Measurements from ENCODE around the gene FABP7.
A peak's percentile ranks its signal among the peaks of the same experiment; 100 is the strongest.

Gene FABP7

GRCh38 chr6:122760330-122760729, 19.2 kb upstream of the FABP7 start:
- DNase-seq, result no peak

- no peak for DNase-seq
These were observed 13.3 kb upstream of the FABP7 start for GRCh38 chr6:122766256-122766655.

- no peak for DNase-seq
These were observed 8.5 kb upstream of the FABP7 start for GRCh38 chr6:122770835-122771601.

GRCh38 chr6:122772724-122773415, 6.6 kb upstream of the FABP7 start:
- no peak for DNase-seq

- DNase-seq, result no peak
These were observed 3.5 kb upstream of the FABP7 start for GRCh38 chr6:122775975-122776374.

- no peak for DNase-seq
These were observed 1.2 kb upstream of the FABP7 start for GRCh38 chr6:122778302-122778701.

GRCh38 chr6:122778985-122779661, 393 bp upstream of the FABP7 start:
- DNase-seq, result peak; percentile 23 to 60

GRCh38 chr6:122780114-122780513, 598 bp downstream of the FABP7 start:
- DNase-seq, result no peak

GRCh38 chr6:122781716-122782115, 2.2 kb downstream of the FABP7 start:
- DNase-seq, result no peak

- DNase-seq, result no peak
These were observed 3.9 kb downstream of the FABP7 start for GRCh38 chr6:122783401-122783800.

- no peak for DNase-seq
These were observed 6.4 kb downstream of the FABP7 start for GRCh38 chr6:122785891-122786290.

- DNase-seq, result no peak
These were observed 8.2 kb downstream of the FABP7 start for GRCh38 chr6:122787721-122788120.

- no peak for DNase-seq
These were observed 8.7 kb downstream of the FABP7 start for GRCh38 chr6:122788208-122788607.

GRCh38 chr6:122788663-122789181, 9.2 kb downstream of the FABP7 start:
- peak in 1 of 2 experiments; percentile 51 for DNase-seq

GRCh38 chr6:122789182-122790027, 9.9 kb downstream of the FABP7 start, which contains the start of gene SMPDL3A:
Gene SMPDL3A (plus strand): TSS chr6:122789258. CDS start chr6:122789347, 89 bp downstream.
- peak in 1 of 2 experiments; percentile 57 for DNase-seq

- no peak for DNase-seq
These were observed 10.5 kb downstream of the FABP7 start for GRCh38 chr6:122790028-122790422.

GRCh38 chr6:122790423-122791309, 11.2 kb downstream of the FABP7 start:
- no peak for DNase-seq

GRCh38 chr6:122791310-122791679, 11.8 kb downstream of the FABP7 start:
- no peak for DNase-seq

- no peak for DNase-seq
These were observed 13.2 kb downstream of the FABP7 start for GRCh38 chr6:122792766-122793165.

- DNase-seq, result no peak
These were observed 18.0 kb downstream of the FABP7 start for GRCh38 chr6:122797537-122797936.

GRCh38 chr6:122798099-122798641, 18.7 kb downstream of the FABP7 start:
- no peak for DNase-seq
